Right renal pelvis (tissue), 4 donors: ENCODE measurements around the gene ADGRV1. TPM values are rescaled to one million over a fixed set of nuclear protein-coding genes. Genes with fewer than 3 reads are reported as not detected.
"Not testable (repeated sequence)": the region's sequence is repeated elsewhere in the genome, so short reads cannot be mapped to it uniquely, and the experiment has no call there.

Source experiments
- DNase-seq, 4 donors: peaks; one replicate each; pipeline ENCODE4 v3.0.0-alpha.2; 2013; ENCODE audit warnings: low read depth in 4 of 4, low spot score in 3 of 4, missing footprints in 1 of 4
- polyA plus RNA-seq, 4 donors: library from polyadenylated mRNA; unstranded; fragments of 120-200 nt; gene quantifications; one replicate each; pipeline ENCODE4 v1.2.1, GENCODE V29; 2013; ENCODE audit not compliant: insufficient read length in 4 of 4

Gene ADGRV1
- polyA plus RNA-seq, 4 donors = 8.6 to 12.6 (median 12.0) TPM

GRCh38 chr5:91018200-91018599, 459.6 kb downstream of the ADGRV1 start:
- no peak for DNase-seq

DNA sequence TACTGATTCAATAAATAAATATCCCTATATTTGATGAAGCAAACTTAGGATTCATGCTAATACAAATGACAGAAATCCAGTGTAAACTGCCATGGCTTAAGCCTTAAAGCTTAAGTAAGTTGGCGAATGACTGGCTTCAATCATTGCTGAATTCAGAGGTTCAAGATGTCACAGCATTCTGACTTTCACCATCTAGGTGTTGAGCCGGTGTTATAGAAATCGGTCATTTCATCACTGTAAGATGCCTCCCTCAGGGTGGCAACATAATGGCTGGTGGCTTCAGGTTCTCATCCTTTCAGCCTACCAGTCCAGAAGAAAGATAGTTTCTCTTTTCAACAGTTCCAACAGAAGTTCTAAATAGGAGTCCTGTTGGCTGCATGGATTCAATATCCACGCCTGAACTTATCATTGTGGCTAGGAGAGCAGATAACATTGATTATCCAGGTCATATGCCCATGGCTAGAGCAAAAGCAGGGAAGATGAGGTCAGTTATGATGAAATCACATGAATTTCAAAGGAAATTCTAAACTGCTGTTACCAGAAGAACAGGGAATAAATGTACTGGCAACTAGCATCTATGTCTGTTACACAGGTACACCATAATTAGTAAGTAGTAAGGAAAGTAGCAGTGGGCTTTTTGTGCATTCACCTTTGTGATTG, 460.2 kb downstream of the ADGRV1 start:
- DNase-seq = no peak

GRCh38 chr5:91020065-91020800, 461.6 kb downstream of the ADGRV1 start:
- no peak for DNase-seq

DNA sequence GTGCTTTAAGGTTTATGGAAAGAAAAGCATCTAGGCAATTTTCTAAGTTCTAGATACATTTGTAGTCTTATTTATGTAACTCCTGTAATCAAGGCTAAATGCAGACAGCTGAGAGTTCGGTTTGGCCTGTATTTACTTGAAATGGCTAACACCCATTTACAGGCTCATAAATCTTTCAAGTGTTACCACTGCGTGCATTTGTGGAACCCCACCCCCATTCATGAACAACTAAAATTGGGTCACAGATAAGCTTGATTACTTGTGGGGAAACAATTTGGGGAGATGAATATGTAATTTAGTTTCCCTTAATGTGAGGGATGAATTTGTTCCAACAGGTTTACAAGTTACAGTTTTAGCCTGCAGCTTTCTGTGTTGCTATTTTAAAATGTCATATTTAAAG, 463.9 kb downstream of the ADGRV1 start:
- DNase-seq = no peak

DNA sequence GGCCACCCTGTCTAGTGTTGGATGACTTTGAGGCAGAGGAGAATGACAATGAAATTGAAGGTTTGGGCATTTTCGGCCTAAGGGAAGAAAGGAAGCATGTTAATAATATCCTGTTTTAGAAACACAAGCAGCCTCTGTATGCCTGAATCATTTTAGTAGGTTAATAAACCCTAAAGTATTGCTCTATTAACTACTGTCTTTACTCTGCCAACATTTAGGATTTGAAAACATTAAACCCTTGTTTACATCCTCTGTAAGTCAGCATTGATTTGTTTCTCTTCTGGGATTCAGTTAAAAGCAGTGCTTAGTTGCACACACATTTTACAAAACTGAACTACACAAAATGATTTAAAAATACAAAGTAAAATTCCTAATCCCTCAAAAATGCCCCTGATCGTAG, 465.6 kb downstream of the ADGRV1 start:
- no peak for DNase-seq

- no peak for DNase-seq
Measured at GRCh38 chr5:91024727-91025126, 466.1 kb downstream of the ADGRV1 start.

- DNase-seq = no peak
Measured at GRCh38 chr5:91025449-91025848, 466.9 kb downstream of the ADGRV1 start.

- DNase-seq = no peak
Measured at GRCh38 chr5:91025956-91026355, 467.4 kb downstream of the ADGRV1 start.

- DNase-seq = no peak
Measured at GRCh38 chr5:91026466-91026865, 467.9 kb downstream of the ADGRV1 start.

DNA sequence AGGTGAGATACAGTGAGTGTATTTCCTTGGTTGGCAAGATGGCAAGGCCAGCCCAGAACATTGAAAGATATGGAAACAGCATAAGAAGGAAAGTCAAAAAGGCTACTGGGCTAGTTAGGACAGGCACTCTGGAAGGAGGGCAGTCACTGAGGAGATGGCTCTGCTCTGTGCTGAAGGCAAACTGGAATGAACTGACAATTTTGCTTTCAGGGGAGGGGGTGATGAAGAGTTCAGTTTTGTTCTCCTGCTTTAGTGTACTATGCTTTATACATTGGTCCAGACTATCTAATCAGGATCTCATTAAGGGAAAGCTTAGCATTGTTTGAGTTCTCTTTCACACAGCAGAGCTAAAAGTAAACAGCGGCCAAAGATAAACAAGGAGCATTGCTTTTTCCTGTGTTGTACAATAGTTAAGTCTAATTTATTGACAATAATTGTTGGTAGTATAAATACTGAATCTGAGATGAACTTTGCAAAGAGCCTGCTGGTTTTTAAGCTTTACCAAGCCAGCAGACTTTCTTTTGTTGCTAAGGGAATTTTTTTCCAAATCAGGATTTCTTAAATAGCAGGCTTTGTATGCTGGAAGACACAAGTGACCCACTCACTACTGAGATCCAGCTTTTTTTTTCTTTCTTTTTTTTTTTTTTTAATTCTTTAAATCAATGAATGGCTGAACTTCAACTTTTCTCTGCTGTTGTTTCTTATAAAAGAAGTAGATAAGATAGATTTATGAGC, 469.0 kb downstream of the ADGRV1 start:
- no peak for DNase-seq

DNA sequence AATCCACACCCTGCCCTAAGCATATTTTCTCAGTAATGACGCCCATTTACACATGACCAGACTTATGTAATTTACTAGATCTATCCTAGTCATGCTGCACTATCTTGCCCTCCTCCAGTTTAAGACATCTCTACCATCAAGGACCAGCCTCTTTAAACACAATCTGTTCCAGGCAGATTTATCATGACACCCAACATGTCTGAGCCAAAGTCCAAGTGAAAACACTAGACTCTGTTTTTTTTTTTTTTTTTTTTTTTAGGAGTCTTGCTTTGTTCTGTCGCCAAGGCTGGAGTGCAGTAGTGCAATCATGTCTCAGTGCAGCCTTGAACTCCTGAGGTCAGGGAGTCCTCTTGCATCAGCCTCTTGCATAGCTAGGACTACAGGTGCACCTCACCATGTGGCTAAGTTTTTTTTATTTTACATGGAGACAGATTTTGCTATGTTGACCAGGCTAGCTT, 469.9 kb downstream of the ADGRV1 start:
- no peak for DNase-seq

DNA sequence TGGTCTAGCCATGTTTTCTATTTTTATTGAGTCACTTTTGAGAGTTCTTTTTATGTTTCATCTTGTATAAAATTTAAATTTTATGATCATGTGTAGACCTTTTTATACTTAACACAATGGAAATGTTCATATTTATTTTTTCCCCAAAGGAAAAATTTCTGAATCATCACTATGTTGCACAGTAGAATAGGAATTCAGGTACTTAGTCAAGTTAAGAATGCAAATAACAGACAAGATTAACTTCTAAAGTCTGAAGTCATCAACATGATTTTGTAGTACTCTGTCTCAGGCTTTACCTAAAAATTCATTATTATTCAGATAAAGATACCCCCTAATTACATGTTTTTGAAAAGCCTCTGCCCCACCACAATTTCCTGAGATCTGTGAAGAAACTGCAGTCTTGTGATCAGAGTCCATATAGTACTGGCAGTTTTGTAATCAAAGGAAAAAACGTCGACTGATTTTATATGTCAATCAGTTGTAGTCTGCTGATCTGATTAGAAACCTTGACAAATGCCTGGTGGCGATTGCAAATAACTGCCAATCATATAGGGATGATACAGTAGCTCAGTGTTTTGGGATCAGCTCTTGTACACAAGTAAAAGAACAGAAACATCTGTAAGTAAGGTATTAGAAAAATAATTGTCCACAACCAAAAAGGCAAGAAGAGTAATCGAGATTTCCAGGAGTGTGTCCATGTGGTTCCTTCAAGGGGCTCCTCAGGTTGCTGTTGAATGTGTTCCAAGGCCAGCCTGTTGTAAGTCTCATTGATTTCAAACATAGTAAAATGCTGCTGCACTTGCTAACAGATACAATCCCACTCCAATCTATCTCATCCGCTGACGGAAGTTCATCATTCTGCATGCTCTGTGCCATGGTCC, 472.2 kb downstream of the ADGRV1 start:
- no peak for DNase-seq

DNA sequence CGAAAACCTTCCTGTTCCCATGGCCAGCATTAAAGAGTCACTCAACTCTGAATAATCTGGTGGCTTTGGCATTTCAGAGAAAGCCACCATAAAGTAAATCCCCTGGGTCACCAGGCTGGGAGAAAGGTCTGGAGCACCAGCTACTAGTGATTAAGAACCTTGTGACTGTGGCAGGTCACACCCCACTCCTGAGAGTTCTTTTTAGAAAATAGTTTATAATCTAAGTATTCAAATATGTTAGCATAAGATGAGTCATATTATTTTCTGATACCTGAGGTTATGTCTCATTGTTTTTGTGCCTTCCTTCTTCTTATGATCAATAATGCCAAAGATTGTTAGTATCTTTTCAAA, 472.8 kb downstream of the ADGRV1 start:
- DNase-seq = no peak

- DNase-seq = no peak
Measured at GRCh38 chr5:91032125-91032524, 473.5 kb downstream of the ADGRV1 start.

GRCh38 chr5:91033370-91033769, 474.8 kb downstream of the ADGRV1 start:
- no peak for DNase-seq

- no peak for DNase-seq
Measured at GRCh38 chr5:91038180-91038808, 479.7 kb downstream of the ADGRV1 start.

DNA sequence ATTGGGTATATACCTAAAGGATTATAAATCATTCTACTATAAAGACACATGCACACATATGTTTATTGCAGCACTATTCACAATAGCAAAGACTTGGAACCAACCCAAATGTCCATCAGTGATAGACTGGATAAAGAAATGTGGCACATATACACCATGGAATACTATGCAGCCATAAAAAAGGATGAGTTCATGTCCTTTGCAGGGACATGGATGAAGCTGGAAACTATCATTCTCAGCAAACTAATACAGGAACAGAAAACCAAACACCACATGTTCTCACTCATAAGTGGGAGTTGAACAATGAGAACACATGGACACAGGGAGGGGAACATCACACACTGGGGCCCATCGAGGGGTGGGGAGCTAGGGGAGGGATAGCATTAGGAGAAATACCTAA, 482.5 kb downstream of the ADGRV1 start:
- not testable (repeated sequence) for DNase-seq

GRCh38 chr5:91042247-91042935, 483.8 kb downstream of the ADGRV1 start:
- DNase-seq = no peak

DNA sequence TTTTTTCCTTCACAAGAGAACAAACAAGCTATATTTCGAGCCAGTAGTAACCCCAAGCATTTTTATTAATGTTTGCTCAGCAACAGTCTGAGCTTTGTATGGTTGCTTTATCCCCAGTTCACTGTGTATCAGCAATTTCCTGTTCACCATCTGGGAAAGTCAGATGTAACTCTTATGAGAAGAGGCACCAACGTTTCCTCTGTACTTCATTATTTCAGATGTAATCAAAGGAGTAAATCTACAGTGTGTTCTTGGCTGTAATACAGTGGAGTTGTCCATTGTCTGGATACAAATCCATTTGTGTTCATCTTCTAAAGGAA, 484.3 kb downstream of the ADGRV1 start:
- DNase-seq = no peak

DNA sequence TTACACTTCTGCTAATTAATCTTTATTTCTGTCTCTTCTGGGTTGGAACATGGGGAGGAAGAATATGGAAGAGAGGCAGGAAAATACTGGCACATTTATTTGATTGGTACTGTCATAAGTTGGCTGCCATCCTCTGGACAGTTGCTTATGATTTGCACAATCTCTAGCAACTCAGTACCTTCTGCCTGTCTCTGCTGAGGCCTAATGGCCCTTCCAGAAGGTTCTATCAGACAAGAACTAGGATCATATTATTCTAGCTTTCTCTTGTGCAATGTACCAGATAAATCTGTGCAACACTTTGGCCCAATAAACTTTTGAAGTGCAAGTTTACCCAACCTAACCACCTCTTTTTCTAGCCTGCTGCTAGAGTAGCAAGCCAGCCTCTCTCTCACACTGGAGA, 489.5 kb downstream of the ADGRV1 start:
- no peak for DNase-seq
